Trophoblast cell (in vitro differentiated cells and primary cell): ENCODE measurements around the gene MBD3L4.

Experiments used
- DNase-seq, 2 donors: peaks; one replicate each; pipeline ENCODE4 v3.0.0-alpha.2; 2016
- H2AFZ ChIP-seq: 2 replicates; pipeline ENCODE4 v1.6.1; 2013; ENCODE audit warnings: low read length, moderate library complexity, mild to moderate bottlenecking; ENCODE audit not compliant: insufficient read depth, poor library complexity
- H2AK5ac ChIP-seq: 2 replicates; pipeline ENCODE4 v1.6.1; 2013; ENCODE audit warnings: mild to moderate bottlenecking, low read length
- H2BK120ac ChIP-seq: 2 replicates; pipeline ENCODE4 v1.6.1; 2013; ENCODE audit warnings: low read length, mild to moderate bottlenecking, moderate library complexity; ENCODE audit not compliant: insufficient read depth, poor library complexity
- H2BK12ac ChIP-seq: 2 replicates; pipeline ENCODE4 v1.6.1; 2013; ENCODE audit warnings: mild to moderate bottlenecking, low read length, moderate library complexity
- H2BK5ac ChIP-seq: 2 replicates; pipeline ENCODE4 v1.6.1; 2013; ENCODE audit warnings: low read length, low read depth, moderate library complexity, mild to moderate bottlenecking; ENCODE audit not compliant: poor library complexity
- H3K14ac ChIP-seq: 2 replicates; pipeline ENCODE4 v1.6.1; 2013; ENCODE audit warnings: mild to moderate bottlenecking, low read length
- H3K18ac ChIP-seq: 2 replicates; pipeline ENCODE4 v1.6.1; 2013; ENCODE audit warnings: mild to moderate bottlenecking, low read length
- H3K23ac ChIP-seq: 2 replicates; pipeline ENCODE4 v1.6.1; 2013; ENCODE audit warnings: low read length
- H3K27ac ChIP-seq: 2 replicates; pipeline ENCODE4 v1.5.1; 2013; ENCODE audit warnings: low read depth, mild to moderate bottlenecking, inconsistent platforms, low read length, moderate library complexity
- H3K27me3 ChIP-seq: 2 replicates; pipeline ENCODE4 v1.6.1; 2013; ENCODE audit warnings: inconsistent platforms, mild to moderate bottlenecking, low read length, moderate library complexity; ENCODE audit not compliant: insufficient read depth
- H3K36me3 ChIP-seq, 2 experiments: 1 replicate in 1 of 2; 2 replicates in 1 of 2; pipeline ENCODE4 v1.6.1; 2013; ENCODE audit warnings: low read length in 2 of 2, mild to moderate bottlenecking in 2 of 2, moderate library complexity in 1 of 2; ENCODE audit not compliant: insufficient read depth in 2 of 2, control insufficient read depth in 1 of 2
- H3K4ac ChIP-seq: 2 replicates; pipeline ENCODE4 v1.6.1; 2013; ENCODE audit warnings: low read depth, mild to moderate bottlenecking, low read length, moderate library complexity
- H3K4me1 ChIP-seq, 2 experiments: 1 replicate in 1 of 2; 2 replicates in 1 of 2; pipeline ENCODE4 v1.6.1; 2013; ENCODE audit warnings: low read length in 2 of 2, mild to moderate bottlenecking in 2 of 2, moderate library complexity in 1 of 2; ENCODE audit not compliant: insufficient read depth in 2 of 2, control insufficient read depth in 1 of 2
- H3K4me2 ChIP-seq: 2 replicates; pipeline ENCODE4 v1.6.1; 2013; ENCODE audit warnings: inconsistent platforms, mild to moderate bottlenecking, low read length, moderate library complexity
- H3K4me3 ChIP-seq: 2 replicates; pipeline ENCODE4 v1.5.1; 2013; ENCODE audit warnings: mild to moderate bottlenecking, low read depth, low read length, inconsistent platforms
- H3K79me1 ChIP-seq: one replicate; pipeline ENCODE4 v1.6.1; 2013; ENCODE audit warnings: low read length
- H3K79me2 ChIP-seq: 2 replicates; pipeline ENCODE4 v1.6.1; 2013; ENCODE audit warnings: low read length, mild to moderate bottlenecking; ENCODE audit not compliant: control insufficient read depth, insufficient read depth, poor library complexity
- H3K9ac ChIP-seq: 2 replicates; pipeline ENCODE4 v1.6.1; 2013; ENCODE audit warnings: mild to moderate bottlenecking, low read length
- H3K9me3 ChIP-seq: 2 replicates; pipeline ENCODE4 v1.6.1; 2013; ENCODE audit warnings: low read depth, mild to moderate bottlenecking, control low read depth, inconsistent platforms, low read length; ENCODE audit not compliant: insufficient read depth
- H4K12ac ChIP-seq: 2 replicates; pipeline ENCODE4 v1.6.1; 2013; ENCODE audit warnings: low read depth, mild to moderate bottlenecking, low read length, moderate library complexity
- H4K8ac ChIP-seq: 2 replicates; pipeline ENCODE4 v1.6.1; 2013; ENCODE audit warnings: low read depth, mild to moderate bottlenecking, low read length, moderate library complexity
- H4K91ac ChIP-seq: one replicate; pipeline ENCODE4 v1.6.1; 2013; ENCODE audit warnings: low read depth, mild to moderate bottlenecking, low read length, moderate library complexity
- WGBS: extraction: QIAGEN DNeasy Blood & Tissue Kit; methylation state at CpG from one replicate; pipeline ENCODE4 v1.1.7; 2013; ENCODE audit warnings: missing lambda C conversion rate; ENCODE audit not compliant: insufficient read length, insufficient coverage; ENCODE audit errors: extremely low coverage; 5-methylcytosine and 5-hydroxymethylcytosine counted together

Gene MBD3L4

GRCh38 chr19:6996810-6997209 lies 43.2 kb downstream of the MBD3L4 start:
- Histone ChIP-seq H2AK5ac (no peak overlapping the region), H3K79me1 (no peaks in the 10 kb centered on the region), H4K91ac (no peak overlapping the region), H3K9ac (no peak overlapping the region), H4K8ac (no peak overlapping the region), H3K27me3 (no peaks in the 10 kb centered on the region), H3K27ac (no peak overlapping the region), H3K14ac (no peak overlapping the region), H3K4me1 (no peaks in the 10 kb centered on the region), H3K4me3 (no peak overlapping the region), H3K9me3 (peaks cover 22% of the 10 kb centered on the region), H3K79me2 (no peaks in the 10 kb centered on the region), H3K4ac (no peak overlapping the region), H2BK120ac (no peak overlapping the region), H3K4me2 (no peak overlapping the region), H2BK5ac (no peak overlapping the region), H3K23ac (no peak overlapping the region), H3K36me3 (no peaks in the 10 kb centered on the region), H4K12ac (no peak overlapping the region), H2AFZ (no peak overlapping the region), H3K18ac (no peak overlapping the region), H2BK12ac (no peak overlapping the region)
- DNase-seq, result no peak
- no CpG with 5 or more reads among the region's 4 CpGs for WGBS

GRCh38 chr19:6995054-6995453 lies 44.9 kb downstream of the MBD3L4 start:
- Histone ChIP-seq H3K79me1 (no peaks in the 10 kb centered on the region), H3K9me3 (peaks cover 24% of the 10 kb centered on the region), H3K4me2 (no peak overlapping the region), H3K4ac (no peak overlapping the region), H3K4me3 (no peak overlapping the region), H3K14ac (no peak overlapping the region), H2AFZ (no peak overlapping the region), H2AK5ac (no peak overlapping the region), H4K12ac (no peak overlapping the region), H3K4me1 (no peaks in the 10 kb centered on the region), H3K9ac (no peak overlapping the region), H2BK12ac (no peak overlapping the region), H3K36me3 (no peaks in the 10 kb centered on the region), H4K8ac (no peak overlapping the region), H3K18ac (no peak overlapping the region), H3K27me3 (no peaks in the 10 kb centered on the region), H3K23ac (no peak overlapping the region), H4K91ac (no peak overlapping the region), H3K79me2 (no peaks in the 10 kb centered on the region), H3K27ac (no peak overlapping the region), H2BK120ac (no peak overlapping the region), H2BK5ac (no peak overlapping the region)
- no CpG with 5 or more reads among the region's 1 CpG for WGBS
- DNase-seq, result no peak

- no peak overlapping the region for H3K4me3 ChIP-seq
- no peaks in the 10 kb centered on the region for H3K27me3 ChIP-seq
- H3K4me1 ChIP-seq, result no peaks in the 10 kb centered on the region
- H2BK120ac ChIP-seq, result no peak overlapping the region
- H2BK5ac ChIP-seq, result no peak overlapping the region
- no peak overlapping the region for H3K9ac ChIP-seq
- H4K8ac ChIP-seq, result no peak overlapping the region
- H4K12ac ChIP-seq, result no peak overlapping the region
- no peak overlapping the region for H3K23ac ChIP-seq
- H3K9me3 ChIP-seq, result peaks cover 20% of the 10 kb centered on the region
- H3K4me2 ChIP-seq, result no peak overlapping the region
- H3K79me2 ChIP-seq, result no peaks in the 10 kb centered on the region
- no peak overlapping the region for H2AK5ac ChIP-seq
- no peaks in the 10 kb centered on the region for H3K79me1 ChIP-seq
- H2AFZ ChIP-seq, result no peak overlapping the region
- no peak overlapping the region for H3K18ac ChIP-seq
- H2BK12ac ChIP-seq, result no peak overlapping the region
- no peak overlapping the region for H4K91ac ChIP-seq
- no CpG with 5 or more reads among the region's 3 CpGs for WGBS
- no peaks in the 10 kb centered on the region for H3K36me3 ChIP-seq
- no peak overlapping the region for H3K4ac ChIP-seq
- DNase-seq, result no peak
- H3K14ac ChIP-seq, result no peak overlapping the region
- H3K27ac ChIP-seq, result no peak overlapping the region
These were observed 51.7 kb downstream of the MBD3L4 start for GRCh38 chr19:6988257-6988656.

GRCh38 chr19:6987850-6988249 lies 52.1 kb downstream of the MBD3L4 start:
- WGBS, result no CpG with 5 or more reads among the region's 4 CpGs
- no peak overlapping the region for H2BK5ac ChIP-seq

More at GRCh38 chr19:6987850-6988249, 52.1 kb downstream of the MBD3L4 start:
- Histone ChIP-seq H2AFZ (no peak overlapping the region), H3K36me3 (no peaks in the 10 kb centered on the region), H3K14ac (no peak overlapping the region), H3K9ac (no peak overlapping the region), H3K79me1 (no peaks in the 10 kb centered on the region), H2AK5ac (no peak overlapping the region), H3K18ac (no peak overlapping the region), H3K23ac (no peak overlapping the region), H2BK12ac (no peak overlapping the region), H3K27ac (no peak overlapping the region), H2BK120ac (no peak overlapping the region), H3K79me2 (no peaks in the 10 kb centered on the region), H3K4me2 (no peak overlapping the region), H3K4ac (no peak overlapping the region), H3K4me1 (no peaks in the 10 kb centered on the region), H3K27me3 (no peaks in the 10 kb centered on the region), H4K12ac (no peak overlapping the region), H3K4me3 (no peak overlapping the region), H4K91ac (no peak overlapping the region), H3K9me3 (peaks cover 20% of the 10 kb centered on the region), H4K8ac (no peak overlapping the region)
- DNase-seq, result no peak
